ENCODE measurements around the gene OTOF. TPM values are rescaled to one million over a fixed set of nuclear protein-coding genes. Genes with fewer than 3 reads are reported as not detected.

Gene OTOF
- polyA plus RNA-seq, 1 of the 3 experiments (the other 2 are of a cell fraction), result not detected

DNA sequence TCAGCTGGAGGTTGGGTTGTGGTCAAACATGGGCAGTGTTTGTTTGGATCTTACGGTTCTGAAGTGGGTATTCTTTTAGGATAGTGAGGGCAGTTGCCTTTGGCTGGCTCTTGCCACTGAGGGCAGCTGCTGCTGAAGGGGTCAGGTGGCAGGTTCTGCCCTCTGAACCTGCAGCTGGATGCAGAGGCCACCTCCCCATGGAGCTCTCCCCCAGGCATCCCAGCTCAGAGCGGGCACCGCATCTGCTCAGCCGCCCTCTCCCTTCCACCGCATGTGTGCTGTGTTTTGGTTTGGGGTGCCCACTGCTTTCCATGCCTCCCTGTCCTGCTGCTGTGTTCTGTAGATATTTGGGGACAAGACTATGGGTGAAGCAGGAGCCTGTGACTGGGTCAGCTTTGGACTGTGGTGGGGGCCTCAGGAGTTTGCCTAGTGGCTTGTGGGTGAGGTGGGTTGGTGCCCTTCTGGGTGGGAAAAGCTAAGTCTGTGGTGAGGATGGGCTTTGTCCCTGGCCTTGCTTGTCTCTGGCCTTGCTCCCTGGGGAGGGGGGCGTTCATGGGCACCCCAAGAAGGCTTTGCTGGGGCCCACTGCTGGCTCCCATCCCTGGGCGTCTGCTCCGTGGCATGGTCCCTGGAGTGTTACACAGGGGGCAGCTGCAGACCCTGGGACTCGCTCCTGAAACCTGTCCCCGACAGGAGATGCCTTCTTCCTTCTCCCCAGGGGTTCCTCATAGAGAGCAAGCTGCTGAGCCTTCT is 28.5 kb downstream of the OTOF start:
- H3K36me3 ChIP-seq (replicated peaks in 1 of 2; ENCODE audit: control insufficient read depth in 1 of 2, insufficient read depth in 2 of 2, low read length in 1 of 2), result no peaks in the 10 kb centered on the region
- 88% methylated on average over 7 of the region's 10 CpGs for WGBS (ENCODE audit: low lambda C conversion rate)
- no peaks in the 10 kb centered on the region for H3K4me1 ChIP-seq (ENCODE audit: control insufficient read depth in 1 of 2, insufficient read depth in 2 of 2, low read depth in 1 of 2, low read length in 1 of 2)

DNA sequence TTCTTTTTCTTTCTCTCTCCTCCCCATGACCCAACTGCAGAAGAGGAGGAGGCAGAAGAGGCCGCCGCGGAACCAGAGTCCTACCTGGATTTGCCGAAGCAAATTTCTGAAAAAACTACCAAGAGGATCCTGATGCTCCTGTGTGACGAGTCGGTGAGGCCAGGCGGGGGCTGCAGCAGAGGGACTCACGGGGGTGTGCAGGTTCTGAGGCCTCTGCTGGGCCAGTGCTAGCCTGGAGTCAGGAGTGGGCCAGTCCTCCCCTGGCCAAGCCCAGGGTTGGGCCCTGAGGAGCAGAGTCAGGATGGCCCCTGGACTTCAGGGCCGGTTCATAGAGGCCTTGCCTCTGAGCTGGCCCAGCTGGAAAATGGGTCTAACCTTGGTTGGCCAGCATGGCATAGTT is 29.3 kb downstream of the OTOF start:
- CTCF ChIA-PET, result interaction anchor here (1.0 to 2.1 kb wide), 3 partner anchors 11 to 24 kb away, joined by 3 to 5 read pairs (median 5); no protein-coding TSS in a partner anchor
- no peaks in the 10 kb centered on the region for H3K4me1 ChIP-seq (ENCODE audit: control insufficient read depth in 1 of 2, insufficient read depth in 2 of 2, low read depth in 1 of 2, low read length in 1 of 2)
- no peaks in the 10 kb centered on the region for H3K9me3 ChIP-seq
- 81% methylated on average over 9 of the region's 9 CpGs for WGBS (ENCODE audit: low lambda C conversion rate)
- H3K36me3 ChIP-seq (replicated peaks in 1 of 2; ENCODE audit: control insufficient read depth in 1 of 2, insufficient read depth in 2 of 2, low read length in 1 of 2), result no peaks in the 10 kb centered on the region
- H3K9ac ChIP-seq, result no peak overlapping the region
- H3K27ac ChIP-seq (ENCODE audit: low read depth in 2 of 2, low read length in 1 of 2), result no peak overlapping the region
- no peak overlapping the region for H3K4me3 ChIP-seq (ENCODE audit: low read depth in 2 of 2, low read length in 1 of 2)
- H3K4me2 ChIP-seq, result no peak overlapping the region
- H3K79me2 ChIP-seq (ENCODE audit: insufficient read depth), result no peaks in the 10 kb centered on the region
- POLR2A ChIA-PET, result no interaction called here
- H3K9me2 ChIP-seq, result no peaks in the 10 kb centered on the region
- TF ChIP-seq, protein P1, sequence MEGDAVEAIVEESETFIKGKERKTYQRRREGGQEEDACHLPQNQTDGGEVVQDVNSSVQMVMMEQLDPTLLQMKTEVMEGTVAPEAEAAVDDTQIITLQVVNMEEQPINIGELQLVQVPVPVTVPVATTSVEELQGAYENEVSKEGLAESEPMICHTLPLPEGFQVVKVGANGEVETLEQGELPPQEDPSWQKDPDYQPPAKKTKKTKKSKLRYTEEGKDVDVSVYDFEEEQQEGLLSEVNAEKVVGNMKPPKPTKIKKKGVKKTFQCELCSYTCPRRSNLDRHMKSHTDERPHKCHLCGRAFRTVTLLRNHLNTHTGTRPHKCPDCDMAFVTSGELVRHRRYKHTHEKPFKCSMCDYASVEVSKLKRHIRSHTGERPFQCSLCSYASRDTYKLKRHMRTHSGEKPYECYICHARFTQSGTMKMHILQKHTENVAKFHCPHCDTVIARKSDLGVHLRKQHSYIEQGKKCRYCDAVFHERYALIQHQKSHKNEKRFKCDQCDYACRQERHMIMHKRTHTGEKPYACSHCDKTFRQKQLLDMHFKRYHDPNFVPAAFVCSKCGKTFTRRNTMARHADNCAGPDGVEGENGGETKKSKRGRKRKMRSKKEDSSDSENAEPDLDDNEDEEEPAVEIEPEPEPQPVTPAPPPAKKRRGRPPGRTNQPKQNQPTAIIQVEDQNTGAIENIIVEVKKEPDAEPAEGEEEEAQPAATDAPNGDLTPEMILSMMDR (IDR thresholded peaks at IDR 0.05), result no peak
- no peak for TF ChIP-seq RFX5 (IDR thresholded peaks at IDR 0.05; ENCODE audit: low read length)
- no peak for TF ChIP-seq NFIC (IDR thresholded peaks at IDR 0.05; ENCODE audit: borderline replicate concordance)
- no peak for TF ChIP-seq GABPA (IDR thresholded peaks at IDR 0.05; ENCODE audit: low read depth)
- TF ChIP-seq, protein P2, sequence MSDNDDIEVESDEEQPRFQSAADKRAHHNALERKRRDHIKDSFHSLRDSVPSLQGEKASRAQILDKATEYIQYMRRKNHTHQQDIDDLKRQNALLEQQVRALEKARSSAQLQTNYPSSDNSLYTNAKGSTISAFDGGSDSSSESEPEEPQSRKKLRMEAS (IDR thresholded peaks at IDR 0.05; ENCODE audit: low read depth), result no peak
- no peak for TF ChIP-seq FOXM1 (IDR thresholded peaks at IDR 0.05; ENCODE audit: low read depth)
- TF ChIP-seq, protein P3, sequence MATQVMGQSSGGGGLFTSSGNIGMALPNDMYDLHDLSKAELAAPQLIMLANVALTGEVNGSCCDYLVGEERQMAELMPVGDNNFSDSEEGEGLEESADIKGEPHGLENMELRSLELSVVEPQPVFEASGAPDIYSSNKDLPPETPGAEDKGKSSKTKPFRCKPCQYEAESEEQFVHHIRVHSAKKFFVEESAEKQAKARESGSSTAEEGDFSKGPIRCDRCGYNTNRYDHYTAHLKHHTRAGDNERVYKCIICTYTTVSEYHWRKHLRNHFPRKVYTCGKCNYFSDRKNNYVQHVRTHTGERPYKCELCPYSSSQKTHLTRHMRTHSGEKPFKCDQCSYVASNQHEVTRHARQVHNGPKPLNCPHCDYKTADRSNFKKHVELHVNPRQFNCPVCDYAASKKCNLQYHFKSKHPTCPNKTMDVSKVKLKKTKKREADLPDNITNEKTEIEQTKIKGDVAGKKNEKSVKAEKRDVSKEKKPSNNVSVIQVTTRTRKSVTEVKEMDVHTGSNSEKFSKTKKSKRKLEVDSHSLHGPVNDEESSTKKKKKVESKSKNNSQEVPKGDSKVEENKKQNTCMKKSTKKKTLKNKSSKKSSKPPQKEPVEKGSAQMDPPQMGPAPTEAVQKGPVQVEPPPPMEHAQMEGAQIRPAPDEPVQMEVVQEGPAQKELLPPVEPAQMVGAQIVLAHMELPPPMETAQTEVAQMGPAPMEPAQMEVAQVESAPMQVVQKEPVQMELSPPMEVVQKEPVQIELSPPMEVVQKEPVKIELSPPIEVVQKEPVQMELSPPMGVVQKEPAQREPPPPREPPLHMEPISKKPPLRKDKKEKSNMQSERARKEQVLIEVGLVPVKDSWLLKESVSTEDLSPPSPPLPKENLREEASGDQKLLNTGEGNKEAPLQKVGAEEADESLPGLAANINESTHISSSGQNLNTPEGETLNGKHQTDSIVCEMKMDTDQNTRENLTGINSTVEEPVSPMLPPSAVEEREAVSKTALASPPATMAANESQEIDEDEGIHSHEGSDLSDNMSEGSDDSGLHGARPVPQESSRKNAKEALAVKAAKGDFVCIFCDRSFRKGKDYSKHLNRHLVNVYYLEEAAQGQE (IDR thresholded peaks at IDR 0.05; ENCODE audit: low read depth, low read length), result no peak
- no peak for TF ChIP-seq EZH2phosphoT487 (IDR thresholded peaks at IDR 0.05; ENCODE audit: borderline replicate concordance, low read depth)
- H4K20me1 ChIP-seq (ENCODE audit: insufficient read depth), result no peaks in the 10 kb centered on the region
- H3K27me3 ChIP-seq (ENCODE audit: insufficient read depth), result peaks cover 6% of the 10 kb centered on the region; the same call in 1 of the 2 replicates
- H2AFZ ChIP-seq (ENCODE audit: low read depth), result no peak overlapping the region
- H3F3A ChIP-seq (replicated peaks; ENCODE audit: insufficient read depth), result no peaks in the 10 kb centered on the region
- DNase-seq, result no peak

More for the DNA sequence above, 28.5 kb downstream of the OTOF start:
- Histone ChIP-seq H3K4me2 (no peak overlapping the region), H3K9me2 (no peaks in the 10 kb centered on the region), H3K9ac (no peak overlapping the region), H3K27ac (ENCODE audit: low read depth in 2 of 2, low read length in 1 of 2) (no peak overlapping the region), H2AFZ (ENCODE audit: low read depth) (no peak overlapping the region), H4K20me1 (ENCODE audit: insufficient read depth) (no peaks in the 10 kb centered on the region), H3K4me3 (ENCODE audit: low read depth in 2 of 2, low read length in 1 of 2) (no peak overlapping the region), H3K79me2 (ENCODE audit: insufficient read depth) (no peaks in the 10 kb centered on the region), H3K9me3 (no peaks in the 10 kb centered on the region), H3F3A (replicated peaks; ENCODE audit: insufficient read depth) (no peaks in the 10 kb centered on the region), H3K27me3 (ENCODE audit: insufficient read depth) (peaks cover 10% of the 10 kb centered on the region)
- TF ChIP-seq RCOR1 (IDR thresholded peaks at IDR 0.05; ENCODE audit: low read length), result no peak
- TF ChIP-seq CHD2 (IDR thresholded peaks at IDR 0.05; ENCODE audit: low read length, partially characterized antibody), result no peak
- TF ChIP-seq, protein P1 (IDR thresholded peaks at IDR 0.05), result no peak
- TF ChIP-seq YY1 (IDR thresholded peaks at IDR 0.05; ENCODE audit: low read depth), result no peak
- no peak for TF ChIP-seq TEAD4 (IDR thresholded peaks at IDR 0.05; ENCODE audit: borderline replicate concordance, insufficient read depth)
- DNase-seq, result no peak
- ChIA-PET CTCF (interaction anchor here (0.8 to 2.1 kb wide), 4 partner anchors 10 to 128 kb away, joined by 3 to 5 read pairs (median 4); no protein-coding TSS in a partner anchor), POLR2A (no interaction called here)

Measured in SK-N-SH (cell line).